ENCODE measurements around the gene CHRNG. TPM values are rescaled to one million over a fixed set of nuclear protein-coding genes. Genes with fewer than 3 reads are reported as not detected.

CHRNG gene
- polyA plus RNA-seq, 3 donors = not detected

DNA sequence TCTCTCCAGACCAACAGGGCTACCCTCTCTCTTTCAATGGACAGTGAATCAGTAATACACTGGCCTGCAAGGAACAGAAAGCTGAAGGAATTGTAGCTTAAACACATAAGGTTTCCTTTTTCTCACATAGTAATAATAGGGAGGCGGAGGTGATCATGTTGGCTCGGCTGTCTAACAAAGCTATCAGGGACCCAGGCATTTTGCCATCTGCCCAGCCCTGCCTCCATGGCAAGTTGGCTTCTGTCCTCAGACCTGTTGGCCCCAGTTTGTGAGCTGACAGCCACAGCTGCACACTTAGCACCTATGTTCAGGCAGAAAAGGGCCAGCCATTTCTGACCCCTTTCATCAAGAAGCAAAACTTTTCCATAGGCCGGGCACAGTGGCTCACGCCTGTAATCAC lies 2.0 kb upstream of the CHRNG start:
- no peak overlapping the region for H3K27ac ChIP-seq (ENCODE audit: low read depth, low read length)

DNA sequence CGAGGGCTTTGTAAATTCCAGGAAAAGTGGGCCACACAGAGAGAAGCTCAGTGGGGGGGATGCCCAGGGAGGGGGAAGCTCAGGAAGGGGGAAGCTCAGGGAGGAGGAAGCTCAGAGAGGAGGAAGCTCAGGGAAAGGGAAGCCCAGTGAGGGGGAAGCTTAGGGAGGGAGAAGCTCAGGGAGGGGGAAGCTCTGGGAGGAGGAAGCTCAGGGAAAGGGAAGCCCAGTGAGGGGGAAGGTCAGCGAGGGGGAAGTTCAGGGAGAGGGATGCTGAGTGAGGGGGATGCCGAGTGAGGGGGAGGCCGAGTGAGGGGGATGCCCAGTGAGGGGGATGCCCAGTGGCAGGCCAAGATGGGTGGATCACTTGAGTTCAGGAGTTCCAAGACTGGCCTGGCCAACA lies 821 bp upstream of the CHRNG start:
- no peak overlapping the region for H3K27ac ChIP-seq (ENCODE audit: low read depth, low read length)
- 12 to 48% (median 26%) methylated on average over 4 of the region's 4 CpGs for WGBS, 3 donors

More for the DNA sequence above, 2.0 kb upstream of the CHRNG start:
- WGBS, 3 donors = 45 to 92% (median 90%) methylated on average over 4 of the region's 4 CpGs

DNA sequence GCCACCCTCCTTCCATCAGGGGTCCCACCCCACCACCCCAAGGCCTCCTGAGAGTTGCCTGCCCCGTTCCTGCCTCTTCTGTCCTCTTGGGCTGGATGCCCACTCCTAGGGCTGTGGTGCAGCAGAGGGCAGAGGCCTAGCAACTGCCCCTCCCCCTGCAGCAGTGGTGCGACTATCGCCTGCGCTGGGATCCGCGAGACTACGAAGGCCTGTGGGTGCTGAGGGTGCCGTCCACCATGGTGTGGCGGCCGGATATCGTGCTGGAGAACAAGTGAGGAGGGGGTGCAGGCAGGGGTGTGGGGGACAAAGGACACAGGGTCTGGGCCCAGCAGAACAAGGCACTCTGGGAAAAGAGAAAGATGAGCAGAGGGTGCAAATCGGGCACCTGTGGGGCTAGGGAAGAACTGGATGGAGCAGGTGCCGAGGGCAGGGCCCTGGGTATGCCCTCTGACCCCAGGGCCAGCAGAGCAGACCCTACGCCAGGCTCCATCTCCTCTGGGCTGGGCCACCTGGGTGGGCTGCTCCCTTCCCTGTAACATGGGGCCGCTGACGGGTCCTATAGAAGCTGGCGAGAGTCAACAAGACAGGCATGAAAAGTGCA lies 1.0 kb downstream of the CHRNG start:
- no peak overlapping the region for H3K27ac ChIP-seq (ENCODE audit: low read depth, low read length)
- 80 to 82% (median 80%) methylated on average over 17 of the region's 17 CpGs for WGBS, 3 donors

DNA sequence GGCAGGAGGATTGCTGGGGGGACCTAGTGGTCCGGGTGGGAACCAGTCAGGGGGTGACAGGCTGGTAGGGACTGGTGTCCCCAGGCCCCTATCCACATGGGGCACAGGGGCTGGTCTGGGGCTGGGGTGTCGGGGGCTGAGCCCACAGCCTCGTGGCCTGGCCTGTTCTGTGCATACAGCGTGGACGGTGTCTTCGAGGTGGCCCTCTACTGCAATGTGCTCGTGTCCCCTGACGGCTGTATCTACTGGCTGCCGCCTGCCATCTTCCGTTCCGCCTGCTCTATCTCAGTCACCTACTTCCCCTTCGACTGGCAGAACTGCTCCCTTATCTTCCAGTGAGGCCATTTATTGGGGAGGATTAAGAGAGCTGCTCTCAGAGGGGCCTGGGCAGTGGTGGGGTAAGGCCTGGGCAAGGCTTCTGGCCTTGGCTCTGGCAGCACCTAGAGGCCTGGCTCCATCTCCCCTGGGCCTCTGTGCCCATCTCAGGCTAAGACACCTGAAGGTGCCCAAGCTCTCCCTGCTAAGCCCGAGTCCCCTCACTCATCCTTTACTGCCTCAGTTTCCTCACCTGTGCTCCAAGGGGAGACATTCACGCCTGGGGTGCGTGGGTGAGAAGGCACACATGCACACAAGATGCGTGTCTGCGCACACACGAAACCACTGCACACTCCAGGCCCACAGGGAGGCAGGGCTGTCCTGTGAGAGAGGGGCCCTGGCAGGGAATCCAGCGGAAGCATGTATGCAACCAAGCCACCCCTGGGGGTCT lies 1.9 kb downstream of the CHRNG start:
- H3K27ac ChIP-seq (ENCODE audit: low read depth, low read length) = no peak overlapping the region
- WGBS, 3 donors = 56 to 63% (median 60%) methylated on average over 19 of the region's 19 CpGs

DNA sequence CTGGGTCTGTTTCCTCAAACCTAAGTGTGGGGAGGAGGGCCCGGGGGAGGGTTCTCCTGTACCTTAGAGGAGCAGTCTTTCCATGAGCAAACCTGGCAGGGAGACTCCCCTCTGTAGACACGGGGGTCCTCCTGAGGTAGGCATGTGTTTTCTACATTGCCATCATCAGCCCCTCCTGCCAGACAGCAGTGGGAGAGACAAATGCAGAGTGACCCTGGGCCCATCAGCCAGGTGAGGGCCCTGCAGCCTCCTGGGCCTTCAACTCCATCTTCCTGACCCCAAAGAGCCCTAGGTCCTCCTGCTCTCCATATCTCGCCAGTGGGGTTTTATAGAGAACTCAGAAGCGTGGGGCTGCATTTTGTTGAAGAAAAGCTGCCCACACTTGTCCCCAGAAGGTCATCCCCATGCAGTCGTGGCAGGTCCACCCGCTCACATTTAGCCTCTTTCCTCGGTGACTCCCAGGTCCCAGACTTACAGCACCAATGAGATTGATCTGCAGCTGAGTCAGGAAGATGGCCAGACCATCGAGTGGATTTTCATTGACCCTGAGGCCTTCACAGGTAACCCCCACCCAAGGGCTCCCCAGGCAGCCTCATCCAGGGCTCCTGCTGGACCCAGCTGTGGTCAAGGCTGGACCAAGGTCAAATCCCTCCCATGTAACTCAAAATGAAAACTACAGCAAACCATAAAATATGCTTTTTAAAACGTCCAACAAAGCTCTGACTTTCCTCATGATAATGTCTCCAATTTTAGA lies 2.6 kb downstream of the CHRNG start:
- 56 to 64% (median 59%) methylated on average over 9 of the region's 9 CpGs for WGBS, 3 donors
- no peak overlapping the region for H3K27ac ChIP-seq (ENCODE audit: low read depth, low read length)

DNA sequence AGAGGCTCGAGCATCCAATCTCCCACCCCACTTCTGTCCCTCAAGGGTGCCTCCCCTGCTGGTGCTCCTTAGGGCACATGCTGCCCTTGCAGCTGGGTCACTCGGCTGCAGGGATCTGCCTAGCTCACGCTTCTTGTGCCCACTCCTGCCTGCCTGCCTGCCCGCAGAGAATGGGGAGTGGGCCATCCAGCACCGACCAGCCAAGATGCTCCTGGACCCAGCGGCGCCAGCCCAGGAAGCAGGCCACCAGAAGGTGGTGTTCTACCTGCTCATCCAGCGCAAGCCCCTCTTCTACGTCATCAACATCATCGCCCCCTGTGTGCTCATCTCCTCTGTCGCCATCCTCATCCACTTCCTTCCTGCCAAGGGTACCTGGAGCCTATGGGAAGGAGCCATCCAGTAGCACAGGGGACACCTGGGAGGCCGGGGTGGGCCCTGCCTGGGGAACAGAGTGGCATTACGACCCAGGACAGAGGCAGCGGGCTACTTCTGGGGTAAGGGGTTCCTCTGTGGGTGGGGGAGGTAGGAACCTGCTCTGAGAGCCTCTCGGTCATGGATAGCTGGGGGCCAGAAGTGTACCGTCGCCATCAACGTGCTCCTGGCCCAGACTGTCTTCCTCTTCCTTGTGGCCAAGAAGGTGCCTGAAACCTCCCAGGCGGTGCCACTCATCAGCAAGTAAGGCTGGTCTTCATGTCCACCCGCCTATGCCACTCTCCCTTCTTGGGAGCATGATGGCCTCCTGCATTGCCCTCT lies 3.4 kb downstream of the CHRNG start:
- WGBS, 3 donors = 83 to 91% (median 87%) methylated on average over 19 to 20 of the region's 20 CpGs

DNA sequence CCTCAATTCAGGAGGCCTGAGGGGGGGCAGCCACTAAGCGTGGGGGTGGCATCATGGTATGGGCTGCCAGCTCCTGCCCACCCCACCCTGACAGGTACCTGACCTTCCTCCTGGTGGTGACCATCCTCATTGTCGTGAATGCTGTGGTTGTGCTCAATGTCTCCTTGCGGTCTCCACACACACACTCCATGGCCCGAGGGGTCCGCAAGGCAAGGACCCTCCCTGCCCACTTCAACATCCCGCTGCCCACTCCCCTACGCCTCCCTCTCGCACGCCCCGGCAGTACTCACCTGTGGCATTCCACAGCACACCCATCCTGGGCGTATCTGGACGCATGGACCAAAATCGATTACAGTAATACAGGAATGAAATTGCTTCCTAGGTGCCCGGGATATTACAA lies 4.0 kb downstream of the CHRNG start:
- WGBS, 3 donors = 89 to 98% (median 94%) methylated on average over 13 to 14 of the region's 14 CpGs
- no peak overlapping the region for H3K27ac ChIP-seq (ENCODE audit: low read depth, low read length)

More for the DNA sequence above, 3.4 kb downstream of the CHRNG start:
- no peak overlapping the region for H3K27ac ChIP-seq (ENCODE audit: low read depth, low read length)

DNA sequence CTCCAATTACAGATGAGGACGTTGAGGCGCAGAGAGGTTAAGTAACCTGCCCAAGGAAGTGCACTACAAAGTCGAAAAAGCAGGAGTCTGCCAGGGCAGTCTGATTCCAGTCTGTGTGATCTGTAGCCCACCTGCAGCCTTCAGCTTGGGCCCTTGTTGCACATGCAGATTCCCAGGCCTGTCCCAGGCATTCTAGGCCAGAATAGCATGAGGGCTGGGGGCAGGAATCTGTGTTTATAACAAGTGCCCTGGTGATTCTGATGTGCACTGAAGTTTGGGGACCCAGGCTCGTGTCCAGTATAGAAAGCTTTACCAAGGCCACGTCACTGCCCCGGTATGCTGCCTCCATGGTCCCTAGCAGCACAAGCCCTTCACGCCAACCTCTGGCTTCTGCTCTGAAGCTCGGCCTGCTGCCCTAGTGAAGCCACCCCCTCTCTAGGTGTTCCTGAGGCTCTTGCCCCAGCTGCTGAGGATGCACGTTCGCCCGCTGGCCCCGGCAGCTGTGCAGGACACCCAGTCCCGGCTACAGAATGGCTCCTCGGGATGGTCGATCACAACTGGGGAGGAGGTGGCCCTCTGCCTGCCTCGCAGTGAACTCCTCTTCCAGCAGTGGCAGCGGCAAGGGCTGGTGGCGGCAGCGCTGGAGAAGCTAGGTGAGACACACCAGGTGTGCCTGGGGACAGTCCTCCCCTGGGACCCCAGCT lies 4.6 kb downstream of the CHRNG start:
- WGBS, 3 donors = 90 to 92% (median 92%) methylated on average over 19 of the region's 19 CpGs
- no peak overlapping the region for H3K27ac ChIP-seq (ENCODE audit: low read depth, low read length)

DNA sequence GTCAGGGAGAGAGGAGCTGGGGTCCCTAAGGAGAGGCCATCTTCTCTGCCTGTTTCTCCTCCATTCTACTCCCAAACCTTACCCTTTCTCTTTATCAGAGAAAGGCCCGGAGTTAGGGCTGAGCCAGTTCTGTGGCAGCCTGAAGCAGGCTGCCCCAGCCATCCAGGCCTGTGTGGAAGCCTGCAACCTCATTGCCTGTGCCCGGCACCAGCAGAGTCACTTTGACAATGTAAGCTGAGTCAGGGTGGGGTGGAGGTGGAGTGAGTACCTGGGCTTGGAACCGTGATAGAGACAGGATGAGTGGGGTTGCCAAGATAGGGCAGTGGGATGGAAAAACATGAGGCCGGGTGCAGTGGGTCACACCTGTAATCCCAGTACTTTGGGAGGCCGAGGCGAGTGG lies 5.2 kb downstream of the CHRNG start:
- no peak overlapping the region for H3K27ac ChIP-seq (ENCODE audit: low read depth, low read length)
- WGBS, 3 donors = 92 to 95% (median 93%) methylated on average over 6 of the region's 6 CpGs

DNA sequence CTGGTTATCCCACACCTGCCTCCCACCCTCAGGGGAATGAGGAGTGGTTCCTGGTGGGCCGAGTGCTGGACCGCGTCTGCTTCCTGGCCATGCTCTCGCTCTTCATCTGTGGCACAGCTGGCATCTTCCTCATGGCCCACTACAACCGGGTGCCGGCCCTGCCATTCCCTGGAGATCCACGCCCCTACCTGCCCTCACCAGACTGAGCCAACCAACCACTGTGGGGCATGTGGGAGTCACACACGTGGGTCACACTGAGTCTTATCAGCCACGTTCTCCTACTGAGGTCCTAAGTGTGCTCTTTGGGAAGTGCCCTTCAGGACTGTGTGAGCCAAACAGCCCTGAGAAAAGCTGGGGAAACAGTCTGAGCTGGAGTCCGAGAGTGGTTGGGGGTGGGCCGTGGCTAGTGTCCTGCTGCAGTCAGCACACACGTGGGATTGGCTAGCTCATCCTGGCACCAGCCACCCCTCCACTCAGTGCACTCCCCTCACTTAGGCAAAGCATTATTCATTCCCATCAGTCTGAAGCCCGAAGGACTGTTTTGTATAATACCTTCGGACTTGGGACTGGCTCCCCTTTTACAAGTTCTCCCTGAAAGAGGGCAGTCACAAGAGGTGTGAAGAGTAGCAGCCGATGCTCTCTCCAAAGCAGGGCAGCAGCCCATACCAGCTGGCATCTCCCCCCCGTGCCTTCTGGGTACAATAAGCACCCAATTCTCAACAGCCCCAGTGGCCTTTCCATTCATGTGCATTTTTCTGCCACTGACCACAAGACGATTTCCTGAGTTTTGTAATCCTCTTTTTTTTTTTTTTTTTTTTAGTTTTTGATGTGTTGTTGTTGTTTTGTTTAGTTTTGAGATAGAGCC lies 6.3 kb downstream of the CHRNG start:
- WGBS, 3 donors = 84 to 89% (median 87%) methylated on average over 16 to 17 of the region's 17 CpGs
- no peak overlapping the region for H3K27ac ChIP-seq (ENCODE audit: low read depth, low read length)

DNA sequence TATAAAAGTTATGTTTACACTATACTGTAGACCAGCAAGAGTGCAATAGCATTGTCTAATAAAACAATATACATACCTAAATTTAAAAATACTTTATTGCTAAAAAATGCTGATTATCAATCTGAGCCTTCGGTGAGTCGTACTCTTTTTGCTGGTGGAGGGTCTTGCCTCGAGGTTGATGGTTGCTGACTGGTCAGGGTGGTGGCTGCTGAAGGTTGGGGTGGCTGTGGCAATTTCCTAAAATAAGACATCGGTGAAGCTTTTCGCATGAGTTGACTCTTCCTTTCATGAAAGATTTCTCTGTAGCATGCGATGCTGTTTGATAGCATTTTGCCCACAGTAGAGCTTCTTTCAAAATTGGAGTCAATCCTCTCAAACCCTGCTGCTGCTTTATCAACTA lies 8.5 kb downstream of the CHRNG start:
- no peak overlapping the region for H3K27ac ChIP-seq (ENCODE audit: low read depth, low read length)
- WGBS, 3 donors = 93 to 99% (median 94%) methylated on average over 6 of the region's 6 CpGs

DNA sequence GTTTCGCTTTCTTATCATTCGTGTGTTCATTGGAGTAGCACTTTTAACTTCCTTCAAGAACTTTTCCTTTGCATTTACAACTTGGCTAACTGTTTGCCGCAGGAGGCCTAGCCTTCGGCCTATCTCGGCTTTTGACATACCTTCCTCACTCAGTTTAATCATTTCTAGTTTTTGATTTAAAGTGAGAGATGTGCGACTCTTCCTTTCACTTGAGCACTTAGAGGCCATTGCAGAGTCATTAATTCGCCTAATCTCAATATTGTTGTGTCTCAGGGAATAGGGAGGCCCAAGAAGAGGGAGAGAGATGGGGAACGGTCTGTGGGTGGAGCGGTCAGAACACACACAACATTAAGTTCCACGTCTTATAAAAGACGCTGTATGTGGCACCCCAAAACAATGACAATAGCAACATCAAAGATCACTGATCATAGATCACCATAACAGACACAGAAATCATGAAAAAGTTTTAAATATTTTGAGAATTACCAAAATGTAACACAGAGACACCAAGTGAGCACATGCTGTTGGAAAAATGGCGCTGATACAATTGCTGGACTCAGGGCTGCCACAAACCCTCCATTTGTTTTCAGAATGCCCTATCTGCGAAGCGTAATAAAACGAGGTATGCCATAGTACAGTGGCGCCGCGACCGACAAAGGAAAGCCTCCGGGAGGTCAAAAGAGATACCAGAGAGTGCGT lies 10.3 kb downstream of the CHRNG start:
- H3K27ac ChIP-seq (ENCODE audit: low read depth, low read length) = no peak overlapping the region
- WGBS, 3 donors = 31 to 40% (median 38%) methylated on average over 21 of the region's 21 CpGs

DNA sequence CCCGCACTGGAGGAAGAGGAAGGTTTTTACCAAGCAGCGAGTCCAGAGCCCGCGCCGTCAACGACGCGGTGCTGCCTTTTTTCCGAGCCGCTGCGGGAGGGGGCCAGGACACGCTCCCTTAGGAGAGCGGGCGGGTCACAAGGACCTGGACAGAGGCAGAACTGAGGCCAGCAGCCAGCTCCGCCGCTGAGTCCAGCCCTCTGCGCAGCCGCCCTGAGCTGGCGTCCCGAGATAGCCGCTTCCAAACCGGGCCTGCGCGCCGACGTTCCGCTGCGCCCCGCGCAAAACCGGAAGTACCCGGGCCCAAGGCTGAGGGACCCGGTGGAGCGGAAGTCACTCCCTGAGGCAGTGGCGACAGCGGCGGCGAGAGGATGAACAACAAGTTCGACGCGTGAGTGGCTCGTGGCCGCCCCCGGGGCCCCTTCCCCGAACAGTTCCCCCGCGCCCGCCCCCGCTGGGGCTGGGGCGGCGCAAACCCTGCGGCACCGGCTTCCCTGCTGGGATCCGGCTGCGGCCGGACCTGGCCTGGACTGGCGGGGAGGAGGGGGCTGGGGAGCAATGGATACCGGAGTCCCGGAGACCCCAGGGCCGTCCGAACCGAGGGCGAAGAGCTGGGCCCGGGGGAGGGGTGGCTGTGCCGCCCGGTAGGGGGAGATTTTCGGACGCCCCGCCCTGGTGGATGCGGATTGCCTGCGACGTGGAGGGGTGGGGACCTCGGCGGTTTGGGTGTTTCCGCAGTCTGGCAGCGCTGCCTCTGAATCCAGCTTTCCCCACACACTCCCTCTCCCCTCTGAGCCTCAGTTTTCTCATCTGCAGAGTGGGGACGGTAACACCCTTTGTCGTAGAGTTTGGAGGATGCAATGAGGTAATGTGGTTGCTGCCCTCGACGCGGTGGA lies 11.1 kb downstream of the CHRNG start, which contains the start of the genes EIF4E2 and TIGD1:
EIF4E2 (plus strand) TSS at position 336 of the 896 bp plus-strand sequence; CDS start at position 372, 36 bp downstream.
TIGD1 (minus strand) TSS at position 204 of the 896 bp plus-strand sequence. CDS start 675 bp downstream, outside the sequence.
- 0 to 1% (median 1%) methylated on average over 64 to 81 of the region's 81 CpGs for WGBS, 3 donors
- H3K27ac ChIP-seq (ENCODE audit: low read depth, low read length) = peak within 1 kb of the TSS; percentile 94

DNA sequence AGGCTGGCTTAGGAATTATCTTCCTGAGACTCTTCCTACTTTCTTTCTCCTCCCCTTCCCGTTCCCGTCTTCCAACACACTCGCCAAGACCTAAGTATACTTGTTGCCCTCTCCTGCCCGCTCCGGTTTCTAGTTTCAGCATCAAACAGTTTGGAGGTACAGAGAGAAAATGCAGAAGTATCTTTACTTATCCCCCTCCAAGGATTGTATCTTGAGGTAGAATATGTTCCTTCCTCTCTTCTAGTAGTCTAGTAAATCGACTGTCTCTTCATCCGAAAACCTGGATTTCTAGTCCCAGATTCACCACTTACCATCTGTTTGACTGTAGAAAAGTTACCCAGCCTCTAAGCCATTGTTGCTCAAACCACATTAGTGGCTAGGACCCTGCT lies 11.8 kb downstream of the CHRNG start:
- WGBS, 3 donors = 7 to 9% (median 8%) methylated on average over 7 of the region's 7 CpGs
- H3K27ac ChIP-seq (ENCODE audit: low read depth, low read length) = peak overlapping the region; percentile 94

DNA sequence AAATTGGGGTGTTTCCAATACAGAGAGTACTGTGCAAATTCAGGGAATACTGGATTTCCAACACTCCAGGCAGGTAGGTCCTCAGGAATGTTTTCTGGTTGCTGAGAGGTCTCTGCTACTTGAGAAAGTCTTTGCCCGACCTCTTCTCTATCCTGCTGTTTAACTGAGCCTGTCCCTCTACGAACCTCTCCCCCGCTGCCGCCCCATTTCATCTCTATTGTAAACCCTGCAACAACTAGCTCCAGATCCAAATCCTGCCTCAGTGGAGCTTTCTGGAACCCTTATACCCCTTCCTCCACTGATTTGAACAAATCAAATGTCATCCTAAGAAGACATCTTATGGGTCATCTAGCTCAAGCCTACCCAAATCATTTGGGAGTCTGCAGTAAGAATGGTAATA lies 12.3 kb downstream of the CHRNG start:
- WGBS, 3 donors = 90 to 93% (median 92%) methylated on average over 4 of the region's 4 CpGs
- no peak overlapping the region for H3K27ac ChIP-seq (ENCODE audit: low read depth, low read length)

DNA sequence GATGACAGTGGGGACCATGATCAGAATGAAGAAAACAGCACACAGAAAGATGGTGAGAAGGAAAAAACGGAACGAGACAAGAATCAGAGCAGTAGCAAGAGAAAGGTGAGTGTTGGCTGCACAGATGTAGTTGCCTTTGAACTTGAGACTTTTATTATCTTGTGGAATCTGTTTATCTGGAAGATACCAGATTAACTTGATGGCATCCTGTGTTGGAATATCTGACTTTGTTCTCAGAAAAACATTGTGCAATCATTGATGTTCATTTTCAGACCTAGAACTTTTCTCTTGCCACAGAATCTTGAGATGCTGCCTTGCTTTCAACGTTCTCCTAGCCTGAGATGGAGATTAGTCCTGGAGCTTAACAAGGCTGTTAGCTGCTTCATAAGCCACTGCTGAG lies 16.9 kb downstream of the CHRNG start:
- H3K27ac ChIP-seq (ENCODE audit: low read depth, low read length) = no peak overlapping the region
- 76 to 81% (median 80%) methylated on average over 3 of the region's 3 CpGs for WGBS, 3 donors

Data from adipose tissue (tissue), 3 donors.